DND-41 (cell line): ENCODE data around the gene DOCK8.

Experiments
- ATAC-seq: fragments of 200-7000 bp; cut with Tn5 transposase; 3 replicates; pipeline ENCODE4 v1.9.1; 2021; ENCODE audit warnings: low read depth; ENCODE audit not compliant: insufficient read depth
- DNase-seq: peaks from one replicate; pipeline ENCODE4 v3.0.0-alpha.2; 2020
- H2AFZ ChIP-seq: 2 replicates; pipeline ENCODE4 v1.6.0; 2012; ENCODE audit warnings: low read depth, low read length
- H3K27ac ChIP-seq: 2 replicates; pipeline ENCODE4 v1.5.1; 2012; ENCODE audit warnings: low read length, inconsistent platforms
- H3K27me3 ChIP-seq: fragments of 200-600 bp; sonication (generic); 2 replicates; pipeline ENCODE4 v1.6.0; 2012; ENCODE audit warnings: low read length, mild to moderate bottlenecking, inconsistent platforms; ENCODE audit not compliant: insufficient read depth, poor library complexity
- H3K36me3 ChIP-seq: 2 replicates; pipeline ENCODE4 v1.5.1; 2012; ENCODE audit warnings: low read length, inconsistent platforms; ENCODE audit not compliant: insufficient read depth
- H3K4me1 ChIP-seq: 2 replicates; pipeline ENCODE4 v1.5.1; 2012; ENCODE audit warnings: mild to moderate bottlenecking, low read length; ENCODE audit not compliant: insufficient read depth
- H3K4me2 ChIP-seq: 2 replicates; pipeline ENCODE4 v1.6.0; 2012; ENCODE audit warnings: mild to moderate bottlenecking, moderate library complexity, low read length, inconsistent platforms; ENCODE audit not compliant: insufficient read depth
- H3K4me3 ChIP-seq, 2 experiments: fragments of 200-600 bp in 1 of 2; shearing (Covaris generic) in 1 of 2; 2 replicates each; pipeline ENCODE4 v1.5.1; 2012 to 2016; ENCODE audit warnings: inconsistent platforms in 2 of 2, low read length in 2 of 2, mild to moderate bottlenecking in 2 of 2, low read depth in 1 of 2, moderate library complexity in 1 of 2
- H3K79me2 ChIP-seq: 2 replicates; pipeline ENCODE4 v1.6.0; 2012; ENCODE audit warnings: low read length, inconsistent platforms; ENCODE audit not compliant: insufficient read depth
- H3K9ac ChIP-seq: 2 replicates; pipeline ENCODE4 v1.6.0; 2012; ENCODE audit warnings: low read depth, mild to moderate bottlenecking, inconsistent platforms, low read length, moderate library complexity
- H3K9me3 ChIP-seq: 2 replicates; pipeline ENCODE4 v1.5.1; 2012; ENCODE audit warnings: low read length, moderate library complexity, mild to moderate bottlenecking, inconsistent platforms; ENCODE audit not compliant: insufficient read depth, severe bottlenecking
- H4K20me1 ChIP-seq: 2 replicates; pipeline ENCODE4 v1.6.0; 2012; ENCODE audit warnings: low read length; ENCODE audit not compliant: insufficient read depth
- CTCF ChIP-seq: IDR thresholded peaks from 2 replicates; pipeline ENCODE4 v1.5.1; 2012; ENCODE audit warnings: borderline replicate concordance, low read length, moderate library complexity, mild to moderate bottlenecking; ENCODE audit not compliant: poor library complexity, severe bottlenecking; ENCODE audit errors: extremely low read depth
- EZH2 ChIP-seq: IDR thresholded peaks from 3 replicates; pipeline ENCODE4 v1.6.1; 2012; ENCODE audit warnings: borderline replicate concordance, low read depth, mild to moderate bottlenecking, moderate library complexity, low read length, inconsistent platforms; ENCODE audit not compliant: severe bottlenecking

Gene DOCK8

GRCh38 chr9:504921-505740, 290.5 kb downstream of the DOCK8 start:
- Histone ChIP-seq H4K20me1 (no peaks in the 10 kb centered on the region), H3K4me2 (no peak overlapping the region), H3K36me3 (no peaks in the 10 kb centered on the region), H3K27me3 (no peaks in the 10 kb centered on the region), H3K9me3 (no peaks in the 10 kb centered on the region), H3K9ac (no peak overlapping the region), H3K4me1 (peaks cover 4% of the 10 kb centered on the region), H2AFZ (no peak overlapping the region), H3K27ac (no peak overlapping the region), H3K79me2 (no peaks in the 10 kb centered on the region), H3K4me3 (no peak overlapping the region)
- no peak for ATAC-seq
- no peak for DNase-seq
- no peak for TF ChIP-seq EZH2
- TF ChIP-seq CTCF, result no peak

GRCh38 chr9:505741-506059, 291.0 kb downstream of the DOCK8 start:
- H2AFZ ChIP-seq, result no peak overlapping the region
- no peak overlapping the region for H3K27ac ChIP-seq
- DNase-seq, result no peak

GRCh38 chr9:506281-506680, 291.6 kb downstream of the DOCK8 start:
- TF ChIP-seq EZH2 (no peak), CTCF (no peak)
- H3K4me2 ChIP-seq, result no peak overlapping the region
- H3K4me3 ChIP-seq, result no peak overlapping the region
- DNase-seq (no peak), ATAC-seq (no peak)
- no peak overlapping the region for H2AFZ ChIP-seq
- peaks cover 4% of the 10 kb centered on the region for H3K4me1 ChIP-seq
- no peak overlapping the region for H3K9ac ChIP-seq
- no peaks in the 10 kb centered on the region for H3K27me3 ChIP-seq
- no peaks in the 10 kb centered on the region for H3K36me3 ChIP-seq
- H3K9me3 ChIP-seq, result no peaks in the 10 kb centered on the region
- no peaks in the 10 kb centered on the region for H4K20me1 ChIP-seq
- no peak overlapping the region for H3K27ac ChIP-seq
- no peaks in the 10 kb centered on the region for H3K79me2 ChIP-seq

More at GRCh38 chr9:505741-506059, 291.0 kb downstream of the DOCK8 start:
- no peak for ATAC-seq
- no peaks in the 10 kb centered on the region for H4K20me1 ChIP-seq
- peaks cover 4% of the 10 kb centered on the region for H3K4me1 ChIP-seq
- H3K4me2 ChIP-seq, result no peak overlapping the region
- H3K9me3 ChIP-seq, result no peaks in the 10 kb centered on the region
- no peak overlapping the region for H3K9ac ChIP-seq
- no peaks in the 10 kb centered on the region for H3K79me2 ChIP-seq
- TF ChIP-seq CTCF (no peak), EZH2 (no peak)
- no peaks in the 10 kb centered on the region for H3K36me3 ChIP-seq
- no peaks in the 10 kb centered on the region for H3K27me3 ChIP-seq
- no peak overlapping the region for H3K4me3 ChIP-seq

DNA sequence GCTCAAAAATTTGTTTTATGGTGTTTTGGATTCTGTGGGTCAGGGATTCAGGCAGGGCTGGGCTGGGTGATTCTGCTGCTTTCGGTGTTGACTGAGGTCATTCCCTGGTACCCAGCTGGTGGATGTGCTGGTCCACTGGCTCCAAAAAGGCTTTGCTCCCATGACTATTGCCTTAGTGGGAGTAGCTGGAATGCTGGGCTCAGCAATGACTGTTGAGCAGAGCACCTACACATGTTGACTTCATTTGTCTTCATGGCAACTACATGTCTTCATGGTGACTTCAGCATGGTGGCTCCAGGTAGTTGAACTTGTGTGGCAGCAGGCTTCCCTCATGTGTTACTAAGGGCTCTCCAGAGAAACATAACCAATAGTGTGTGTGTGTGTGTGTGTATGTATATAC, 297.2 kb downstream of the DOCK8 start:
- Histone ChIP-seq H3K4me2 (no peak overlapping the region), H3K27me3 (no peaks in the 10 kb centered on the region), H3K36me3 (no peaks in the 10 kb centered on the region), H2AFZ (no peak overlapping the region), H3K4me1 (peaks cover 4% of the 10 kb centered on the region; the same call in 1 of the 2 replicates), H4K20me1 (no peaks in the 10 kb centered on the region), H3K9me3 (no peaks in the 10 kb centered on the region), H3K4me3 (no peak overlapping the region), H3K79me2 (no peaks in the 10 kb centered on the region), H3K9ac (no peak overlapping the region), H3K27ac (no peak overlapping the region)
- no peak for DNase-seq
- no peak for TF ChIP-seq CTCF
- no peak for TF ChIP-seq EZH2
- ATAC-seq, result no peak
